CD4-positive, alpha-beta T cell treated with Interleukin-4 for 1 hour (primary cell): ENCODE data around the gene FOXP4.

Source experiments
- DNase-seq, 2 donors: peaks; one replicate each; pipeline ENCODE4 v3.0.0-alpha.2; 2020 to 2022

The FOXP4 gene

GRCh38 chr6:41548841-41549642 is 2.9 kb downstream of the FOXP4 start:
- no peak for DNase-seq

DNA sequence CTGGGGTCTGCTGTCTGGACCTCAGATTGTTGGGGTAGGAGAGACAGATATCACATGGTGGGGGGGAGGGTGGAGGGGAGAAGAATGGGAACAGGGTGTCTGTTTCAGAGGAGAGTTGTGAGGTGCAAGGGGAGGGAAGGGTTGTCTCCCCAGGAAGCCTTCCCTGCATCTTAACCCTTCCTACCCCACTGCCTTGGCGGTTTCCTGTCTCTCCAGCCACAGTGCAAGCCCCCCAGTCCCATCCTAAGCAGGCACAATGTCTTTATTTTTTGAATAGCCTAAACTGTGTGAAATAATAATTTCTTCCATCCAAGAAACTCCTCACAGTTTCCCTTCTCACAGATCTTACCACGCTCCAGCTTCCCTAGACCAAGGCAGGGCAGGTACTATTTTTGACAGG is 3.5 kb downstream of the FOXP4 start:
- DNase-seq, result no peak

GRCh38 chr6:41551086-41551700 is 5.0 kb downstream of the FOXP4 start:
- no peak for DNase-seq

GRCh38 chr6:41551857-41552256 is 5.7 kb downstream of the FOXP4 start:
- no peak for DNase-seq

GRCh38 chr6:41552723-41553122 is 6.5 kb downstream of the FOXP4 start:
- no peak for DNase-seq

DNA sequence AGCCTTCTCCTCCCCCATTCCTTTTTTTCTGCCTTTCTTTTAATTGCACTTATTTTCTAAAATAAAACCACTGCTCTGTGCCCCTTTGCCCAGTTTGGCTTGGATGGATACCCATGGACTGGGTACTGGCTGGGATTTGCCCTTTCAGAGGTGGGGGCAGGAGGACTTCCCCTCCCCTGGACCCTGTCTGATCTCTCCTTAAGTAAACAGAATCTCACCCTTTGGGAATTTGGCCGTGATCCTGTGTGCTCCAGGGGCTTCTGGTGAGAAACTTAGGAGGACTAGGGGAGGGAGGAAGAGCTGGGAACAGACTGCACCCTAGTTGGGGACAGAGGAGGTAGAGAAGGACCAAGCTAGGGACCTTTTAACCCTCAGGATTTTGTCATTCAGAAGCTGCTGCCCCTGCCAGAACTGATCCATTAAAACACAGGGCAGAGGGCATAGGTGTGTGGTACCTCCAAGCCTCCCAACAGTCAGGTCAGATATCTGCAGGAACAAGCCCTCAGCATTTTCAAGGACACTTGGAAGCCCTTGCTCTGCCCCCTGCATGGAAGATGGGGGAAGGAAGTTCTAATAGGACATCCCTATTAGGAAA is 7.3 kb downstream of the FOXP4 start:
- no peak for DNase-seq

DNA sequence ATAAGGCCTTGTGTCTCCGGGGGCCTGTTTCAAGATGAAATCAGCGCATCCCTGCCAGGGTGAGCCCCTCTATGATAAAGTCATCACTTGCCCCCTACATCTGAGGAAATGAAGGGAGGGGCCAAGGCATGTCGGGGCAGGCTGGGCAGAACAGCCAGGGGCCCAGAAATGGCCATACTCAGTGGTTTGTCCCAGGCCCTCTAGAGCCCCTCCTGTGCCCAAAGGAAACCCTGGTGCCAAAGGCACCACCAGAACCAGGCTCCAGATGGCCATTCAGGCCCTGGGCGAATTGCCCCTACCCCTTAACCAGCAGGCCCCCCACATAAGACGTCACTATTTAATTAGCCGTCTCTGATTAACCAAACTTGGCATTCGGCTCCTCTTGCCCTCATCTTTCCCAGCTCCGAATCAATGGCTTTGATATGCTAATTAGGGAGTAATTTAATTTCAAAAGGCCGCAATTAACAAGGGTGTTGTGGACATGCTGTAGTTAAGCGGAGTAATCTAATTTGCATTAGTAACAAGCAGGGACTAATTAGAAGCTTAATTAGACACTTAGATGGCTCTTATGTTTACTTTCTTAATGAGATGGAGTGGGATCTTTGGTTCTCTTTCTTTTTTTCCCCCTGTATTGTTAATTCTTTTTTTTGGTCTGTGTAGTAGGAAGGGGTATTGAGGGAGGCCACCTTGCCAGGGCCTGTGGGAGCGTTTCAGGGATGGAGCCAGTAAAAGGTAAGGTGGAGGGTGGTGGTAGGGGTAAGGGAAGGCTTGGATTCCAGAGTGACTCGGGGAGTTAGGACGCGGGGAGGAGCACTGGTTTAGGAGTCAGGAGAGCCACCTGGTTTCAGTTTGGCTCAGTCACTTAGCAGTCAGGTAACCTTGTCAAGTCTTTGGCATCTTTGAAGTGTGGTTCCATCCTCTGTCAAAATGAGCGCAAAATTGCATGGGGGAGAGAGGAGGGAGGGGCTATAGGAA is 9.4 kb downstream of the FOXP4 start:
- DNase-seq, result no peak

- DNase-seq, result no peak
Observed at GRCh38 chr6:41557335-41557734, 11.2 kb downstream of the FOXP4 start.

- no peak for DNase-seq
Observed at GRCh38 chr6:41558033-41558807, 12.0 kb downstream of the FOXP4 start.

- no peak for DNase-seq
Observed at GRCh38 chr6:41559655-41560427, 13.7 kb downstream of the FOXP4 start.

DNA sequence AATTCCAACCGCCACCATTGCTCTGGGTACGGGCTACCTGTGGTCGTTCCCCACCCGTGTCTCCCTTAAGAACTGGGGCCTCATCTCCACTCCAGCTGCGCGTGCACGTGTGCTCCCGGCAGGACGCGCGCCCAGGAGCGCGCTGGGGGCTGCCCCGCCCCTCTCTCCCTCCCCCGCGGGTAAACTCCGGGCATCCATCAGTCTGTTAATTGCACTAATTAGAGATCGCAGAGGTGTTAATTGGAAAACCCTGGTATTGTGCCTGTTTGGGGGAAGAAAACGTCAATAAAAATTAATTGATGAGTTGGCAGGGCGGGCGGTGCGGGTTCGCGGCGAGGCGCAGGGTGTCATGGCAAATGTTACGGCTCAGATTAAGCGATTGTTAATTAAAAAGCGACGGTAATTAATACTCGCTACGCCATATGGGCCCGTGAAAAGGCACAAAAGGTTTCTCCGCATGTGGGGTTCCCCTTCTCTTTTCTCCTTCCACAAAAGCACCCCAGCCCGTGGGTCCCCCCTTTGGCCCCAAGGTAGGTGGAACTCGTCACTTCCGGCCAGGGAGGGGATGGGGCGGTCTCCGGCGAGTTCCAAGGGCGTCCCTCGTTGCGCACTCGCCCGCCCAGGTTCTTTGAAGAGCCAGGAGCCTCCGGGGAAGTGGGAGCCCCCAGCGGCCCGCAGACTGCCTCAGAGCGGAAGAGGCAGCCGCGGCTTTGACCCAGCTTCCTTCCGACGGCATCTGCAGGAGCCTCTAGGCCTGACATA is 14.4 kb downstream of the FOXP4 start:
- peak; percentile 93 for DNase-seq

DNA sequence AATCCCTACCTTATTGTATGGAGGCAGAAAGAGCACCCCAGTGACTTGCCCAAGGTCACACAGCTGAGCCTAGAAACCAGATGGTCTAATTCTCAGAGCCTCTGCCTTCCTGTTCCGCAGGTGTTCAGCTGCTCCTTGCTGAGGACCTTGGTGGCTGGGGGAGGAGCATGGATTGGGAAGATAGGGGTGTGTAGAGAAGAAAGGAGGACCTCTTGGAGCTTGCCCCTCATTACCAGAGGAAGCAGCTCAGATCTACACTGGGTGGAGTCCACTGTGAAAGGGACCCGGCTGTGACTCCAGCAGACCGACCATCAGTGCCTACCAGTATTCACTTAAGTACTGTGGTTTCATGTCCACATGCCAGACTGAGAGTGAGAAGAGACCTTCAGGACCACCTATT is 15.2 kb downstream of the FOXP4 start:
- DNase-seq, result no peak

DNA sequence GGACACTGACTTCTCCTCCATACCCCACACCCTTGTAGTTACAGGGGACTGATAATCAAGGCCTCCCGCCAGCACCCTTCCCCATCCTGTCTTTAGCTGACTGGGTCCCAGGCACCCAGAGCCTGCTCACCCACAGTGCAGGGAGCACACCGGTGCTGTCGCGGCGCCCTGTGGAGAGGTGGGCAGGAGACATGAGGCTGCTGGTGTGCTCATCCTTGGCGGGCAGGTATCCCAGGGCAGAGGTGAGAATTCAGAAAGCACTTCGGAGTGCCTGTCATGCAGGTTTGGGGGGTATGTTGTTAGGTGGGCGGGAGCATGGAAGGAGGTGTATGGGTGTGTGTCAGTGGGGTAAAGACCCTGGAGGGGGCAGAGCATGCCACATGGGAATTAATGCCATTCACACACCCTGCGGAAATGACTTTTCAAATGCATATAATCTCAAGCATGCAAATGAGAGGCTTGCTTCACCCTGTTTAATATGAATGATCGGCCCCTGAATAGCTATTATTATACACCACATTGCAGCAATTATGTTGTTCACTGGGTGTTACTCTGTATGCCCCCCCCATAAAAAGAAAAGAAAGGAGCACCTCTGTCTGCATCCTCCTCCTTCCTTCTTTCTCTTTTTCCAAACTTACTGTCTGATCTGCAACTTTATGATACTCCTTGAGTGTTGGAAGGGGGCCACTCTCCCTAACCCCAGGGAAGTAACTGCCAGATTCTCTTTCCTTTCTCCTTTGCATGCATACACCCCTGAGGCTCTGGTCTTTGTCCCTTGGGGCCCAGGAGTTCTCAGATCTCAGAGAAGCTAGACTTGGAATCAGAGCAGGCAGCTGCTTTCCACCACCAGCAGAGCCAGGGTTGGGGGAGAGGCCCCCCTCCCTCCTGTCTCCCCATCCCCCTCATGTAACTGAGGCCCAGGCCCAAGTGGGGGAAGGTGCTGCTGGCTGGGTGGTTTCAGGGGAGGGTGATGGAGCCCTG is 16.0 kb downstream of the FOXP4 start:
- DNase-seq, result no peak

DNA sequence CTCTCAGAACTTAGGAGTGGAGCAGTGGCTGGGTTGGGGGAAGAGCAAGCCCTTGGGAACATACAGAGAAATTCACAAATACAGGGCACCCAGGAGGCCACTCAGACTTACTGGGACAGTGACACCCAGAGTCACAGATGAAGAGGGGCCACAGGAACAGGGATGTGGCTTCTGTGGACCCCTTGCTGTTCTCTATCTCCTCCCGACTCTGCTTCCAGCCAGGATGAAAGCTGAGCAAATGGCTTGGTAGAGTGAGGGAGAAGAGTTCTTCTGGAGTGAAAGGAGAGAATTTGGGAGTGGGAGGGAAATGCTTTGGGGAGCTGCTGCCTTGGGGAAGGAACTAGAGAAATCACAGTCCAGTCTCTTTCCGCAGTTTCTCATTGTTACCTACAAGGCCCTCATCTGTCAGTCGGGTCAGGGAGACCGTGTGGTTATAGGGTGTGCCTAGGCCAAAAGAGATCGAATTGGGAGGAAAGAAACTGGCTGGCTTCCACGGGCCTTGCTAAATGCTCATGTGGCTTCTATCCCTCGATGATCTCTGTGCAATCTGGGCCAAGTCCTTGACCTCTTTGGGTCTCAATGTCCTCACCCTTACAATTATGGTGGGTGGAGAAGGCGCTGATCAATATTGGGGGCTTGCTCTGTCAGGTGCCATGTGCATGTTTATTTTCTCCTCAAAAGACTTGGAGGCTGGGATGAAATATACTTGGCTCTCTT is 17.0 kb downstream of the FOXP4 start:
- DNase-seq, result no peak

DNA sequence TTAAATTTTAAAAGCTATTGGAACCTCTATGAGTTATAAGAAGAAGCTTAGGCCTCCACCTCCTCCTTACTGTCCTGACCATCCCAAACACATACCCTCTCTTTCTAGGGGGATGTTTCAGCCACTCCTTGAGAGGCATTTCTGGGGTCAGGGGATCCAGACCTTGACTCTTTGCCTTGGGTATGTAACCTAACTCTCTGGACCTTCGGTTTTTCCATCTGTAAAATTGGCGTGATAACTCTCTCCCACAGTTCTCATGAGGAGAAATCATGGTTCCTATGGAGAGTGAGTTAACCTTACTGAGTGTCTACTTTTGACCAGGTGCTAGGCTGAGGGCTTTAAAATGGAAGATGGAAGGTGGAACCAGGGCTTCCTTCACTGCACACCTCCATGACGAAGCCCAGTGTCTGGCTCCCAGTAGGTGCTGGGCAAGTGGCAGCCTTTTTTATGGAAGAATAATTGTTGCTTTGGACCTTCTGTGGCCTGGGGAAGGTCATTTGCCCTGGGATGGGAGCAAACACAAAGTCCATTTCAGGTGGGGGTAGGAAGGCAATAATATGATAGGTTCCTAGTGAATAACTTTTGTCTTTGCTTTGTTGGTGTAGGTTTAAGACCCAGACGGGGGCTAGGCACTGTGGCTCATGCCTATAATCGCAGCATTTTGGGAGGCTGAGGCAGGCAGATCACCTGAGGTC is 18.4 kb downstream of the FOXP4 start:
- no peak for DNase-seq

GRCh38 chr6:41565701-41566100 is 19.5 kb downstream of the FOXP4 start:
- no peak for DNase-seq

DNA sequence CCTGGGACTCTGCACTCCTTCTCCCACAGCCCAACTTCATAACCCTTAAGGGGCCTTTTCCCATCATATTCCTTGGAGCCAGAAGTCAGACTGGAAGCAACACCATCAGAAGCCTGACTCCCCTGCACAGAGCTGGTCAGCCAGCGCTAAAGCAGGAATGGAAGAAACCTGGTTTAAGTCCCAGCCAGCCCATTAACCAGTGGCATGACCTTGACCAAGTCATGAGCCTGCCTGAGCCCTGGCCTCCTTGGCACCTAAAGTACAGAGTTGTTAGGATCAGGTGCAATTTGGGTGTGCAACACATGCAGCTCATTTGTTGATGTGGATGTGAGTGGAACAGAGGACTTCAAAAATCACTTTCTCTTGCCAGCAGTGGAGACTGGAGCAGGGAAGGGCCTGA is 20.8 kb downstream of the FOXP4 start:
- DNase-seq, result no peak

DNA sequence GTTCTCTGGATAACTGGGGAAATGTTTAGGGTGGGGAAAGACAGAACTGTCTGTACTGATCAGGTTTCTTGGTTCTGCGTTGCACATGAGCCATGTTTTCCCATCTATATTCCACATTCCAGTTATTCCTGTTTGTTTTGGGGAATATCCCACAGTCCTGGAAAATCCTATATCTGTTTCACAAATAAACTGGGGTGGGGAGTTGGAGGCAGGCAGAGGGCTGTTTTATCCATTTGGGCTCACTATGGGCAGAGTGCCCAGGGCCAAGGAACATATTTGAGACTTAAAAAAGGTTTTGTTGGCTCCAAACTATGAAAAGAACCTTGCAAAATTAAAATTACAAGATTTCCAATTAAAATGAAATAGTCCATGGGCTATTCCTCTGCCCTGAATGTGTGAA is 21.5 kb downstream of the FOXP4 start:
- no peak for DNase-seq
